IMR-90 (cell line): ENCODE measurements around the gene SETSIP. TPM values are rescaled to one million over a fixed set of nuclear protein-coding genes. Genes with fewer than 3 reads are reported as not detected.

Experiments
- ATAC-seq: fragments of 200-7000 bp; cut with Tn5 transposase; 2 replicates; pipeline ENCODE4 v1.9.1; 2020; ENCODE audit warnings: low read depth, mild to moderate bottlenecking, moderate library complexity
- BruUV-seq: library from RNA; stranded (reverse); fragments of 400-500 nt; replicated peaks from 2 replicates; lab custom pipeline; 2021; lab: Mats Ljungman, UMichigan
- CTCF ChIA-PET: fragments of 300-600 bp; formaldehyde crosslinking; extraction: SDS; loops from one replicate; lab custom pipeline; 2021; ENCODE audit warnings: antibody characterized with exemption; lab: Yijun Ruan, JAX
- POLR2A ChIA-PET: fragments of 300-600 bp; sonication (Branson Sonifier 250); formaldehyde crosslinking; loops from one replicate; lab custom pipeline; 2022; ENCODE audit warnings: antibody characterized with exemption; ENCODE audit not compliant: unreplicated experiment; lab: Charles Lee
- DNase-seq: peaks from one replicate; pipeline ENCODE4 v3.0.0; 2013
- H2AFZ ChIP-seq: replicated peaks from 2 replicates; pipeline ENCODE3; 2013; ENCODE audit warnings: low read length, mild to moderate bottlenecking; ENCODE audit not compliant: poor library complexity
- H2AK5ac ChIP-seq: 2 replicates; pipeline ENCODE4 v1.6.1; 2013; ENCODE audit warnings: low read depth, low read length, inconsistent platforms
- H2AK9ac ChIP-seq: replicated peaks from 2 replicates; pipeline ENCODE3; 2013; ENCODE audit warnings: mild to moderate bottlenecking, low read depth, low read length, moderate library complexity; ENCODE audit not compliant: poor library complexity
- H2BK120ac ChIP-seq: 2 replicates; pipeline ENCODE4 v1.6.1; 2013; ENCODE audit warnings: low read depth, low read length, inconsistent platforms
- H2BK15ac ChIP-seq: 3 replicates; pipeline ENCODE4 v1.6.1; 2013; ENCODE audit warnings: low read depth, low read length, inconsistent platforms
- H2BK20ac ChIP-seq: 2 replicates; pipeline ENCODE4 v1.6.1; 2013; ENCODE audit warnings: low read depth, mild to moderate bottlenecking, inconsistent platforms, low read length, moderate library complexity
- H2BK5ac ChIP-seq: 2 replicates; pipeline ENCODE4 v1.6.1; 2013; ENCODE audit warnings: mild to moderate bottlenecking, low read depth, low read length, inconsistent platforms; ENCODE audit not compliant: poor library complexity, severe bottlenecking
- H3K14ac ChIP-seq: replicated peaks from 2 replicates; pipeline ENCODE4 v1.6.1; 2013; ENCODE audit warnings: low read depth, low read length, inconsistent platforms
- H3K18ac ChIP-seq: 2 replicates; pipeline ENCODE4 v1.6.1; 2013; ENCODE audit warnings: low read depth, low read length, control low read depth
- H3K23ac ChIP-seq: 2 replicates; pipeline ENCODE4 v1.6.1; 2013; ENCODE audit warnings: low read depth, low read length, inconsistent platforms
- H3K27ac ChIP-seq: 2 replicates; pipeline ENCODE4 v1.5.1; 2013; ENCODE audit warnings: mild to moderate bottlenecking, control low read depth, low read length; ENCODE audit not compliant: insufficient read depth
- H3K27me3 ChIP-seq: 2 replicates; pipeline ENCODE4 v1.6.1; 2013; ENCODE audit warnings: low read length; ENCODE audit not compliant: control insufficient read depth, insufficient read depth
- H3K36me3 ChIP-seq: 2 replicates; pipeline ENCODE4 v1.6.1; 2013; ENCODE audit warnings: low read length, mixed read lengths; ENCODE audit not compliant: control insufficient read depth, insufficient read depth
- H3K4ac ChIP-seq: 2 replicates; pipeline ENCODE4 v1.6.1; 2013; ENCODE audit warnings: low read depth, low read length, inconsistent platforms
- H3K4me1 ChIP-seq: 2 replicates; pipeline ENCODE4 v1.6.1; 2013; ENCODE audit warnings: low read length, mixed read lengths; ENCODE audit not compliant: control insufficient read depth, insufficient read depth
- H3K4me2 ChIP-seq: 2 replicates; pipeline ENCODE4 v1.6.1; 2013; ENCODE audit warnings: low read depth, mild to moderate bottlenecking, control low read depth, low read length, moderate library complexity
- H3K4me3 ChIP-seq: 2 replicates; pipeline ENCODE4 v1.5.1; 2013; ENCODE audit warnings: low read depth, mild to moderate bottlenecking, control low read depth, low read length, moderate library complexity; ENCODE audit not compliant: insufficient read depth
- H3K56ac ChIP-seq: 2 replicates; pipeline ENCODE4 v1.6.1; 2013; ENCODE audit warnings: low read length, inconsistent platforms; ENCODE audit not compliant: insufficient read depth; ENCODE audit errors: extremely low read depth
- H3K79me1 ChIP-seq, 2 experiments: 2 replicates each; pipeline ENCODE4 v1.6.1; 2013; ENCODE audit warnings: low read length in 2 of 2, inconsistent platforms in 1 of 2, low read depth in 1 of 2
- H3K9ac ChIP-seq: 2 replicates; pipeline ENCODE4 v1.6.1; 2013; ENCODE audit warnings: low read depth, low read length, control low read depth
- H3K9me1 ChIP-seq: 2 replicates; pipeline ENCODE4 v1.6.1; 2013; ENCODE audit warnings: low read length, inconsistent platforms; ENCODE audit not compliant: insufficient read depth
- H3K9me3 ChIP-seq: 2 replicates; pipeline ENCODE4 v1.6.1; 2013; ENCODE audit warnings: low read length; ENCODE audit not compliant: control insufficient read depth, insufficient read depth
- H4K20me1 ChIP-seq: 2 replicates; pipeline ENCODE4 v1.6.1; 2013; ENCODE audit warnings: low read length, inconsistent platforms; ENCODE audit not compliant: insufficient read depth
- H4K5ac ChIP-seq: 2 replicates; pipeline ENCODE4 v1.6.1; 2013; ENCODE audit warnings: mild to moderate bottlenecking, low read depth, low read length, control low read depth
- H4K8ac ChIP-seq, 2 experiments: 2 replicates each; pipeline ENCODE4 v1.6.1; 2013; ENCODE audit warnings: low read depth in 2 of 2, low read length in 2 of 2, control low read depth in 1 of 2, inconsistent platforms in 1 of 2
- H4K91ac ChIP-seq: 2 replicates; pipeline ENCODE4 v1.6.1; 2013; ENCODE audit warnings: low read depth, low read length, inconsistent platforms; ENCODE audit not compliant: insufficient read depth
- MAFK ChIP-seq: IDR thresholded peaks from 2 replicates; pipeline ENCODE4 v1.6.1; 2012; ENCODE audit warnings: low read depth, low read length, improper control_type of control experiment
- RCOR1 ChIP-seq: IDR thresholded peaks from 2 replicates; pipeline ENCODE4 v1.6.1; 2012; ENCODE audit warnings: mild to moderate bottlenecking, low read length, improper control_type of control experiment; ENCODE audit not compliant: insufficient replicate concordance
- WGBS, 2 experiments: methylation state at CpG; one replicate each; pipeline versions ENCODE4 v1.1.5 to v1.1.7; 2013; ENCODE audit warnings: missing lambda C conversion rate in 2 of 2; ENCODE audit not compliant: insufficient read length in 1 of 2; ENCODE audit errors: extremely low coverage in 2 of 2; 5-methylcytosine and 5-hydroxymethylcytosine counted together
- dilution Hi-C: fragments of 300-500 bp; cut with HindIII; formaldehyde crosslinking; loops from one replicate; pipeline ENCODE4 v1.14.3; 2018; ENCODE audit warnings: low sequenced_read_pairs; ENCODE audit not compliant: unreplicated experiment
- in situ Hi-C: fragments of 300-500 bp; cut with MboI; formaldehyde crosslinking; loops from 3 replicates; pipeline ENCODE4 v1.14.3; 2019; ENCODE audit warnings: low sequenced_read_pairs, inconsistent platforms, mixed read lengths
- intact Hi-C: fragments of 100-400 bp; cut with micrococcal nuclease; formaldehyde crosslinking; loops from 2 replicates; pipeline ENCODE4 v1.10.0; 2022
- polyA plus RNA-seq, 3 experiments: library from polyadenylated mRNA; depleted of rRNA; stranded (reverse); fragments of >200 nt; gene quantifications; 2 replicates each; pipeline ENCODE4 v1.2.3, GENCODE V29; 2012; ENCODE audit warnings: low replicate concordance in 1 of 3
- total RNA-seq: library from RNA; depleted of rRNA; stranded (reverse); fragments of >200 nt; gene quantifications from 2 replicates; pipeline ENCODE4 v1.2.3, GENCODE V29; 2012

SETSIP gene
- total and polyA plus RNA-seq, 2 of the 4 experiments (the other 2 are of a cell fraction): not detected

DNA sequence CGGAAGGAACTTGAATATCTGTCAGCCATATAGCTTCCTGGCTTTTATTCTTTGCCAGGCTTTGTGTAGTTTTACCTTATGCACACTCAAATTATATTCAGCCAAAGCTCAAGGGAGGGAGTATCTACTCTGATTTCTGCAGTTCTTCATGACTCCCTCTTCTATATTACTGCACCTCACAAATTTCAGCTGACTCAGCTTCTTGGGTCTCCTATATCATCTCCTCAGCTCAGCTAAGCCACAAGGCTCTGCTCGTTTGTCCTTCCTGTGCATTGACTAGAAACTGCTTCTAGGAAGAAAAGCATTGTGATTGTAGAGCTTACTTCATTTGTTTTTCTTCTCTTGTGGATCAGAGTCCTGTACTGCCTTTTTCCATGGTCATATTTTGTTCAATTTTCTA lies 42.3 kb upstream of the SETSIP start:
- no peak overlapping the region for H3K23ac ChIP-seq
- in situ Hi-C loops: no loop called here
- no peaks in the 10 kb centered on the region for H3K4me1 ChIP-seq
- dilution Hi-C loops: no loop called here
- H2BK120ac ChIP-seq: no peak overlapping the region
- no peak overlapping the region for H3K27ac ChIP-seq
- H3K4me3 ChIP-seq: no peak overlapping the region
- H2AK9ac ChIP-seq: no peak overlapping the region
- no peak overlapping the region for H2BK20ac ChIP-seq
- no peaks in the 10 kb centered on the region for H3K36me3 ChIP-seq
- no peak for DNase-seq
- no peak overlapping the region for H3K4me2 ChIP-seq
- H2BK5ac ChIP-seq: no peak overlapping the region
- H3K9ac ChIP-seq: no peak overlapping the region
- ChIA-PET CTCF (no interaction called here), POLR2A (no interaction called here)
- no peak overlapping the region for H4K91ac ChIP-seq
- intact Hi-C loops: no loop called here
- no peak overlapping the region for H2AK5ac ChIP-seq
- no peaks in the 10 kb centered on the region for H3K79me1 ChIP-seq
- peak; percentile 94 for TF ChIP-seq MAFK
- TF ChIP-seq RCOR1: no peak
- H2BK15ac ChIP-seq: no peak overlapping the region
- ATAC-seq: no peak
- no peaks in the 10 kb centered on the region for H3K27me3 ChIP-seq
- BruUV-seq: no TSS peak
- no peak overlapping the region for H3K56ac ChIP-seq
- H2AFZ ChIP-seq: no peak overlapping the region
- WGBS, 2 experiments: 67% methylated on average over 1 of the region's 2 CpGs; no CpG with 5 or more reads in 1 of the 2 experiments
- H3K18ac ChIP-seq: no peak overlapping the region
- no peaks in the 10 kb centered on the region for H3K9me3 ChIP-seq
- H4K5ac ChIP-seq: no peak overlapping the region
- H4K20me1 ChIP-seq: no peaks in the 10 kb centered on the region
- H3K14ac ChIP-seq: no peak overlapping the region
- no peaks in the 10 kb centered on the region for H3K9me1 ChIP-seq
- no peak overlapping the region for H3K4ac ChIP-seq
- H4K8ac ChIP-seq: no peak overlapping the region
